ENCODE measurements around the gene SLC16A4.

SLC16A4 gene

GRCh38 chr1:110356379-110356778, 34.4 kb downstream of the SLC16A4 start:
- H3K27me3 ChIP-seq (ENCODE audit: insufficient read depth, low read length), result no peaks in the 10 kb centered on the region
- no peak overlapping the region for H3K27ac ChIP-seq (ENCODE audit: low read depth, low read length)
- H2AFZ ChIP-seq (ENCODE audit: low read length, unreplicated experiment), result no peak overlapping the region
- H3K4me3 ChIP-seq (ENCODE audit: low read depth, low read length), result no peak overlapping the region
- peaks cover 46% of the 10 kb centered on the region for H3K79me2 ChIP-seq (ENCODE audit: control insufficient read depth, insufficient read depth, low read length, unreplicated experiment)
- H3K36me3 ChIP-seq (ENCODE audit: insufficient read depth, low read length), result peaks cover 12% of the 10 kb centered on the region; the same call in 1 of the 2 replicates
- H3K4me1 ChIP-seq (ENCODE audit: control insufficient read depth, insufficient read depth, low read length, unreplicated experiment), result no peaks in the 10 kb centered on the region

DNA sequence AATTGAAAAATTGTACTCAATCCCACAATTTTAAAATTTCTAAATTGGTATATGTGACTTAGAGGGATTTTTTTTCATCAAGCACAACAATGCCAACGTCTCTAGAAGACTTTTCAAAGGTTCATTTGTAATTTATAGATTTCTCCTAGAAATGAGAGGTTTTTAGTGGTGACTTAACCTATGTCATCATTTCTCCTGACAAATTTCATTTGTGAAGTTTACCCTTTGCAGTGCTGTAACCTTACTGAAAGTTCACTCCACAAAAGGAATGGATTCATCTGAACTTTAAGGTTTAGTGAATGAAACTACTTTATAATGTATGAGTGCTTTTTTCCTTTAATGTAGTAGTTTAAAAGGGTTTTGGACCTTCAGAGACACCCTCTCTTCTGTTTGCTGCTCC, 35.5 kb downstream of the SLC16A4 start:
- H3K36me3 ChIP-seq (ENCODE audit: insufficient read depth, low read length), result peaks cover 22% of the 10 kb centered on the region
- H3K79me2 ChIP-seq (ENCODE audit: control insufficient read depth, insufficient read depth, low read length, unreplicated experiment), result peaks cover 51% of the 10 kb centered on the region
- H2AFZ ChIP-seq (ENCODE audit: low read length, unreplicated experiment), result no peak overlapping the region
- no peak overlapping the region for H3K27ac ChIP-seq (ENCODE audit: low read depth, low read length)
- H3K4me3 ChIP-seq (ENCODE audit: low read depth, low read length), result no peak overlapping the region
- H3K4me1 ChIP-seq (ENCODE audit: control insufficient read depth, insufficient read depth, low read length, unreplicated experiment), result peaks cover 9% of the 10 kb centered on the region
- H3K27me3 ChIP-seq (ENCODE audit: insufficient read depth, low read length), result no peaks in the 10 kb centered on the region

GRCh38 chr1:110350360-110350759, 40.5 kb downstream of the SLC16A4 start:
- H3K4me3 ChIP-seq (ENCODE audit: low read depth, low read length), result no peak overlapping the region
- no peak overlapping the region for H2AFZ ChIP-seq (ENCODE audit: low read length, unreplicated experiment)
- no peak overlapping the region for H3K27ac ChIP-seq (ENCODE audit: low read depth, low read length)
- no peaks in the 10 kb centered on the region for H3K27me3 ChIP-seq (ENCODE audit: insufficient read depth, low read length)
- peaks cover 30% of the 10 kb centered on the region for H3K36me3 ChIP-seq (ENCODE audit: insufficient read depth, low read length)
- peaks cover 42% of the 10 kb centered on the region for H3K4me1 ChIP-seq (ENCODE audit: control insufficient read depth, insufficient read depth, low read length, unreplicated experiment)
- peaks cover 82% of the 10 kb centered on the region for H3K79me2 ChIP-seq (ENCODE audit: control insufficient read depth, insufficient read depth, low read length, unreplicated experiment)

- peak overlapping the region; percentile 44; the same call in 1 of the 2 replicates for H3K27ac ChIP-seq (ENCODE audit: low read depth, low read length)
- peaks cover 43% of the 10 kb centered on the region for H3K36me3 ChIP-seq (ENCODE audit: insufficient read depth, low read length)
- peaks cover 53% of the 10 kb centered on the region for H3K4me1 ChIP-seq (ENCODE audit: control insufficient read depth, insufficient read depth, low read length, unreplicated experiment)
Observed at GRCh38 chr1:110348771-110349170, 42.1 kb downstream of the SLC16A4 start.

DNA sequence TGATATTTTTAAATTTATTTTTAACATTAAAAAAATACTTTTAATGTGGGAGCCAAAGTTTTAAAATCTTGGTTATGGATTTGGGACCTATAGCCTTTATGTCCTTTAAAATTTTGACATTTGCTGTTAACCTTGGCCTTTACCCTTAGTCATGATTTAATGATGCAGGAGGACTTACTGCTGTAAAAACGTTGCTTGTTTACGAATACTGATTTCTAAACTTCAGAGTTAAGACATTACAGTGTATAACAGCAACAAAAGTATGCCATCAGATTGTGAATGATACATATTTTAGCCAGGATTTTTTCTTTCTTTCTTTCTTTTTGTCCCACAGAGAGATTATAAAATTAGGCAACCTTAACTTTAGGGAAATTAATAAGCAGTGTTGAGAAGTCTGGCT, 42.8 kb downstream of the SLC16A4 start:
- H3K27ac ChIP-seq (ENCODE audit: low read depth, low read length), result peak overlapping the region; percentile 44
- no peaks in the 10 kb centered on the region for H3K27me3 ChIP-seq (ENCODE audit: insufficient read depth, low read length)
- peaks cover 92% of the 10 kb centered on the region for H3K79me2 ChIP-seq (ENCODE audit: control insufficient read depth, insufficient read depth, low read length, unreplicated experiment)
- peaks cover 50% of the 10 kb centered on the region for H3K36me3 ChIP-seq (ENCODE audit: insufficient read depth, low read length)
- H3K4me3 ChIP-seq (ENCODE audit: low read depth, low read length), result peak overlapping the region; percentile 10
- peaks cover 60% of the 10 kb centered on the region for H3K4me1 ChIP-seq (ENCODE audit: control insufficient read depth, insufficient read depth, low read length, unreplicated experiment)
- H2AFZ ChIP-seq (ENCODE audit: low read length, unreplicated experiment), result no peak overlapping the region

More at GRCh38 chr1:110348771-110349170, 42.1 kb downstream of the SLC16A4 start:
- Histone ChIP-seq H2AFZ (ENCODE audit: low read length, unreplicated experiment) (no peak overlapping the region), H3K4me3 (ENCODE audit: low read depth, low read length) (peak overlapping the region; percentile 10), H3K79me2 (ENCODE audit: control insufficient read depth, insufficient read depth, low read length, unreplicated experiment) (peaks cover 90% of the 10 kb centered on the region), H3K27me3 (ENCODE audit: insufficient read depth, low read length) (no peaks in the 10 kb centered on the region)

DNA sequence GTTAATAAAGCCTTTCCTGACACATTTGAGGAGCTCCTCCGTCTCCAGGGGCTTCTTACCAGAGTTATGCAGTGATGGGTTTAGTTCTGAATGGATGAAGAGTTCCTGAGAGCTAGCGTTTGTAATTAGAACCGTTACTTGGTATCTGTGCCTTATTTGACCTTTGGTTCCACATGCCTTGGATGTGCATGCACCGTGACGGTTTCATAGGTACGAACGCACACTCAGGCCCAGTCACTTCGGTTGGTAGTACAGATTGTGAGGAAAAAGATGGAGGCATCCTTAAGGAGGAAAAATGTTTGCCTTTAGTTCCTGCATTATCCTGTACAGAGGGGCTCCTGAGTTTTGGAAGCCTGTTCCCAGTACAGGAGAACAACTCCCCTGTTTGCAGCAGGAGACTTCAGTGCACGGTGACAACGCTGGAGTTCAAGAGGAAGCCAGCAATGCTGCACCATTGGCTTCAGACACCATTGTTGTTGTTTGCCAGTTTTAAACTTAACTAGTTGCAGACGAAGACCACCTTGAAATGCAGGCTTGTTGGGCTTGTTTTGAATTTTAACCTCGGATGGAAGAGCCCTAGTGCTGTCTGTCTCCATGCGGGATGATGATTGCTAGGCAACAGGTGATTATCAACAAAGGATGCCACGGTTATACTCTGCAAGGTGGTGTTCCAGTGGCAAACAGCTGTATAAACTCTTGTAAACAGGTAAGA, 43.5 kb downstream of the SLC16A4 start:
- no peak overlapping the region for H2AFZ ChIP-seq (ENCODE audit: low read length, unreplicated experiment)
- H3K36me3 ChIP-seq (ENCODE audit: insufficient read depth, low read length), result peaks cover 58% of the 10 kb centered on the region
- H3K27ac ChIP-seq (ENCODE audit: low read depth, low read length), result no peak overlapping the region
- H3K27me3 ChIP-seq (ENCODE audit: insufficient read depth, low read length), result no peaks in the 10 kb centered on the region
- H3K4me3 ChIP-seq (ENCODE audit: low read depth, low read length), result peak overlapping the region; percentile 35; the same call in 1 of the 2 replicates
- peaks cover 67% of the 10 kb centered on the region for H3K4me1 ChIP-seq (ENCODE audit: control insufficient read depth, insufficient read depth, low read length, unreplicated experiment)
- H3K79me2 ChIP-seq (ENCODE audit: control insufficient read depth, insufficient read depth, low read length, unreplicated experiment), result peaks cover 98% of the 10 kb centered on the region

- H3K4me1 ChIP-seq (ENCODE audit: control insufficient read depth, insufficient read depth, low read length, unreplicated experiment), result peaks cover 73% of the 10 kb centered on the region
- H3K27ac ChIP-seq (ENCODE audit: low read depth, low read length), result no peak overlapping the region
- H3K4me3 ChIP-seq (ENCODE audit: low read depth, low read length), result no peak overlapping the region
- no peaks in the 10 kb centered on the region for H3K27me3 ChIP-seq (ENCODE audit: insufficient read depth, low read length)
- H3K79me2 ChIP-seq (ENCODE audit: control insufficient read depth, insufficient read depth, low read length, unreplicated experiment), result peaks cover 98% of the 10 kb centered on the region
- H2AFZ ChIP-seq (ENCODE audit: low read length, unreplicated experiment), result no peak overlapping the region
- H3K36me3 ChIP-seq (ENCODE audit: insufficient read depth, low read length), result peaks cover 54% of the 10 kb centered on the region
Observed at GRCh38 chr1:110346690-110347089, 44.1 kb downstream of the SLC16A4 start.

GRCh38 chr1:110345480-110345879, 45.3 kb downstream of the SLC16A4 start:
- Histone ChIP-seq H3K27me3 (ENCODE audit: insufficient read depth, low read length) (no peaks in the 10 kb centered on the region), H3K36me3 (ENCODE audit: insufficient read depth, low read length) (peaks cover 54% of the 10 kb centered on the region), H3K27ac (ENCODE audit: low read depth, low read length) (no peak overlapping the region), H3K4me3 (ENCODE audit: low read depth, low read length) (peak overlapping the region; percentile 22; the same call in 1 of the 2 replicates), H3K79me2 (ENCODE audit: control insufficient read depth, insufficient read depth, low read length, unreplicated experiment) (peaks cover 98% of the 10 kb centered on the region), H3K4me1 (ENCODE audit: control insufficient read depth, insufficient read depth, low read length, unreplicated experiment) (peaks cover 78% of the 10 kb centered on the region), H2AFZ (ENCODE audit: low read length, unreplicated experiment) (no peak overlapping the region)

DNA sequence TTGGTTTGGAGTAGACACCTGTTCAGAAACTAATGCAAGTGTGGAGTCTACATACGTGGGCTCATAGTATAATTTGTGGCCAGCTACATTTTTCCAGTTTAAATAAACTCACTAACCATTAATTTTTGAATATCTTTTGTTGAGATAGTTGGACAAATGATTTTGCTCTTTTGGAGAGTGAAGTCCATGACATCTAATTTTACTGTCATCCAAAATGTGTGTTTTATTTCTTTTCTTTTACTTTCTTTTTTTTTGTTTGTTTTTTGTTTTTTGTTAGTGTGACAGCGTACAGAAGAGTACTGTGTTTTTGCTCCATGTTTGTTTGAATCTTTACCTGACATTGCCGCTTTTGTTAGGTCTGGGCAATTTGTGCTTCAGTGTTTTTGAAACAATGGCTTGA, 46.7 kb downstream of the SLC16A4 start:
- Histone ChIP-seq H3K27me3 (ENCODE audit: insufficient read depth, low read length) (no peaks in the 10 kb centered on the region), H3K36me3 (ENCODE audit: insufficient read depth, low read length) (peaks cover 52% of the 10 kb centered on the region), H3K4me3 (ENCODE audit: low read depth, low read length) (peak overlapping the region; percentile 84), H3K4me1 (ENCODE audit: control insufficient read depth, insufficient read depth, low read length, unreplicated experiment) (peaks cover 71% of the 10 kb centered on the region), H3K79me2 (ENCODE audit: control insufficient read depth, insufficient read depth, low read length, unreplicated experiment) (peaks cover 95% of the 10 kb centered on the region), H3K27ac (ENCODE audit: low read depth, low read length) (no peak overlapping the region), H2AFZ (ENCODE audit: low read length, unreplicated experiment) (no peak overlapping the region)

- Histone ChIP-seq H3K79me2 (ENCODE audit: control insufficient read depth, insufficient read depth, low read length, unreplicated experiment) (peaks cover 86% of the 10 kb centered on the region), H3K4me3 (ENCODE audit: low read depth, low read length) (peak overlapping the region; percentile 84), H3K4me1 (ENCODE audit: control insufficient read depth, insufficient read depth, low read length, unreplicated experiment) (peaks cover 62% of the 10 kb centered on the region), H3K27ac (ENCODE audit: low read depth, low read length) (no peak overlapping the region), H2AFZ (ENCODE audit: low read length, unreplicated experiment) (no peak overlapping the region), H3K27me3 (ENCODE audit: insufficient read depth, low read length) (no peaks in the 10 kb centered on the region), H3K36me3 (ENCODE audit: insufficient read depth, low read length) (peaks cover 52% of the 10 kb centered on the region)
Observed at GRCh38 chr1:110343249-110343648, 47.6 kb downstream of the SLC16A4 start.

DNA sequence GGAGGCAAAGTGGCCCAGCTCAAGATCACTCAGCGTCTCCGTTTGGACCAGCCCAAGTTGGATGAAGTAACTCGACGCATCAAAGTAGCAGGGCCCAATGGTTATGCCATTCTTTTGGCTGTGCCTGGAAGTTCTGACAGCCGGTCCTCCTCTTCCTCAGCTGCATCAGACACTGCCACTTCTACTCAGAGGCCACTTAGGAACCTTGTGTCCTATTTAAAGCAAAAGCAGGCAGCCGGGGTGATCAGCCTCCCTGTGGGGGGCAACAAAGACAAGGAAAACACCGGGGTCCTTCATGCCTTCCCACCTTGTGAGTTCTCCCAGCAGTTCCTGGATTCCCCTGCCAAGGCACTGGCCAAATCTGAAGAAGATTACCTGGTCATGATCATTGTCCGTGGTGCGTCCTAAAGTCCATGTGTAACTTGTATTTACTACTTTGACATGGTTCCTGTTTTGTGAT, 48.9 kb downstream of the SLC16A4 start:
- H3K79me2 ChIP-seq (ENCODE audit: control insufficient read depth, insufficient read depth, low read length, unreplicated experiment), result peaks cover 74% of the 10 kb centered on the region
- H3K27me3 ChIP-seq (ENCODE audit: insufficient read depth, low read length), result no peaks in the 10 kb centered on the region
- H2AFZ ChIP-seq (ENCODE audit: low read length, unreplicated experiment), result no peak overlapping the region
- H3K36me3 ChIP-seq (ENCODE audit: insufficient read depth, low read length), result peaks cover 47% of the 10 kb centered on the region
- H3K27ac ChIP-seq (ENCODE audit: low read depth, low read length), result no peak overlapping the region
- H3K4me3 ChIP-seq (ENCODE audit: low read depth, low read length), result peak overlapping the region; percentile 84
- H3K4me1 ChIP-seq (ENCODE audit: control insufficient read depth, insufficient read depth, low read length, unreplicated experiment), result peaks cover 48% of the 10 kb centered on the region

All from ACC112 (cell line).